ENCODE results near the gene PHF12.

The PHF12 gene

DNA sequence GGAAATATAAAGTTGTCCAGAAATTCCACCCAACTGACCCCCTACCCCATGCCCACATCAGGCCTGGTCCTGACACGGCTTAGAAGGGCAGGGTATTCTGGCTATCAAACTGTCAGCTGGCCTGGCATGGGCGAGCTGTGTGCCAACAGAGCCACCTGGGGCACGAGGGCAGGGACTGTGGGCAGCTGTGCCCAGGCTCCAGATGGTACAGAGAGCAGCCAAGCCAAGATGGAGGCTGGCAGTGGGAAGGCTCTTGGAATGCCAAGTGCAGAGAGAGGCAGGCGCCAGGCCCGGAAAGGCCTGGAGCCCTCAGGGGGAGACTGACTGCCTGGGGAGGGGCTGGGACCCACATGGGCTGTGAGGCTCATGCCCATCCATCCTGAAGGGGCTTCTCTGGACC lies 24.3 kb upstream of the PHF12 start:
- DNase-seq (ENCODE audit: low read depth in 2 of 2): no peak

DNA sequence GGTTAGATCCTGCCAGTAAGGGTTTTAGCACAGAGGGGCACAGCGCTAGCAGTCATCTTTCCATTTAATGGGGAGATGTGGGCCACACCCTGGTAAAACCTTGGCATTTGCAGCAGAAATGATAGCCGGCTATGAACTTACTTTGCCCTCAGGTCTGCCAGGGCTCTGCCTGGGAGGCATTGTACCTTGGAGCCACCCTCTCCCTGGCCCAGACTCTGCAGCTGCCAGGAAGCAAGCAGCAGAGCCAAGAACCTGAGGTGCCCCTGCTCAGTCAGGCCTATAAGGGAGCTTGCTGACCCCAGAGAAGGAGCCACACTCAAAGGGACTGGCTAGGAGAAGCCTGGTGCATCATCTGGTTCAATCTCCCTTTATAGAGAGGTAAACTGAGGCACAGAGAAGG lies 23.7 kb upstream of the PHF12 start:
- DNase-seq (ENCODE audit: low read depth in 2 of 2): no peak

DNA sequence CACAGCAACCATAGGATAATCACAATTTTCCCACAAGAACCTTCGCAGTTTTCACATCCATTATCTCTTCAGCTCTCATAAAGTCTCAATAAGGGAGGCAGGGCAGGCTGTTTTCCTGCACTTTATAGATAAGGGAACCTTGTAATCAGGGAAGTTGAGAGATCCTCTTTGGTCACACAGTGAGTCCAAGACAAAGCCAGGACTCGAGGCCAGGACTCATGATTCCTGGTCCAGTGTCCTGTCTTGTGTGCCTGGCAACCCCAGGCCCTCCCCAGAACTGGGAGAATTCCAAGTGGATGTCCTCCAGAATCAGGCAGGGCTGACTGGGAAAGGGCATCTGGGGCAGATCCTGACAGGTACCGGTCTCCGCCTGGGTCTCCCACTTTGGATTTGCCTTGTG lies 23.1 kb upstream of the PHF12 start:
- no peak for DNase-seq (ENCODE audit: low read depth in 2 of 2)

DNA sequence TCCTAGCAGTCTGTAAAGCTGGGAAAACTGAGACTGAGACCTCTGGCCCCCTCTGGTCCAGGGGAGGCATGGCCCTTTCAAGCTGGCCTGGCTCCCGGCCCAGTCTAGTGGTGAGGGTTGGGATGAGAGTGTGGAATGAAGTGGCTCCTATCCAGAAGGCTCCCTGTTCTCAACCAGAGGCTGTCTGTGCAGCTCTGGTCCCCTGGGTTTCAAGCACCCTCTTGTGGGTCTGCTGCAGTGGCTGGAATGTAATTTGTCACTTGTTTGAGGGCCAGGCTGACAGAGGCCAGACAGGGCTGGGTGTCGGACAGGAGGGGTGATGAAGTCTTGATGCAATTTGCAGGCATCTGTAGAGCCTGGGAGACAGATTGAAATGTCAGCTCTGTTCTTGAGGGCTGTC lies 22.1 kb upstream of the PHF12 start:
- no peak for DNase-seq (ENCODE audit: low read depth in 2 of 2)

DNA sequence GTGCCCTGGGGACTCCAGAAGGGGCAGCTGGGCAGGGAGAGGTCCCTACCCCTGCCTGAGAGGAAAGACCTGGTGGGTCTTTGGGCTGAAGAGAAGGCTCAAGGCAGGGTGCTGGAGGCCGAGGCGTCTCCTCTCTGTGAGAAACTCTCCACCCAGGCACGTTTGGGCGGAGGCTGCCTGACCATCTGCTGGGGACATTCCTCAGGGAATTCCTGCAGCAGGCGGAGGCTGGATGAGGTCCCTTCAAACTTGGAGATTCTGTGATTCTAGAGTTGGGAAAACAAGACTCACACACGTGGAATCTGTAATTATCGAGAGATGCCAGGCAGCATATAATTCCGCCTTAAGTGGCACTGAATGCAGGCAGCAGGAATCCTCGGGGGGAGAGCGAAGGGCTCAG lies 21.1 kb upstream of the PHF12 start:
- no peak for DNase-seq (ENCODE audit: low read depth in 2 of 2)

DNA sequence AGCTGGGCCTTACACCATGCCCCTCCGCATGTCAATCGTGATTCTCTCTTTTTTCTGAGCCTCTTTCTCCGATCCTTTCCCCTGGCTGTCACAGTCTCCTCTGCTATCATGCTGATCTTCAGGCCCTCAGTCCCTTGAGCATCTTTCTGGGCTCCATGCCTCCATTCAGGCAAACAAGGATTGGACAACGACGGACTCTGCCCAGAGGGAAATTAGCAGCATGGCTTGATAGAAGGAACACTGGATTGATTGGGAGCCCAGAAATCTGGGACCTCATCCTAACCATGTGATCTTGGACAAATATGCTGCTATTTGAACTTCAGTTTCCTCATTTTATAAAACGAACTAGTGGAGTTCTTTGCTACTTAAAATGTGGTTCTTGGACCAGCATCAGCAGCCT lies 19.6 kb upstream of the PHF12 start:
- DNase-seq (ENCODE audit: low read depth in 2 of 2): no peak

DNA sequence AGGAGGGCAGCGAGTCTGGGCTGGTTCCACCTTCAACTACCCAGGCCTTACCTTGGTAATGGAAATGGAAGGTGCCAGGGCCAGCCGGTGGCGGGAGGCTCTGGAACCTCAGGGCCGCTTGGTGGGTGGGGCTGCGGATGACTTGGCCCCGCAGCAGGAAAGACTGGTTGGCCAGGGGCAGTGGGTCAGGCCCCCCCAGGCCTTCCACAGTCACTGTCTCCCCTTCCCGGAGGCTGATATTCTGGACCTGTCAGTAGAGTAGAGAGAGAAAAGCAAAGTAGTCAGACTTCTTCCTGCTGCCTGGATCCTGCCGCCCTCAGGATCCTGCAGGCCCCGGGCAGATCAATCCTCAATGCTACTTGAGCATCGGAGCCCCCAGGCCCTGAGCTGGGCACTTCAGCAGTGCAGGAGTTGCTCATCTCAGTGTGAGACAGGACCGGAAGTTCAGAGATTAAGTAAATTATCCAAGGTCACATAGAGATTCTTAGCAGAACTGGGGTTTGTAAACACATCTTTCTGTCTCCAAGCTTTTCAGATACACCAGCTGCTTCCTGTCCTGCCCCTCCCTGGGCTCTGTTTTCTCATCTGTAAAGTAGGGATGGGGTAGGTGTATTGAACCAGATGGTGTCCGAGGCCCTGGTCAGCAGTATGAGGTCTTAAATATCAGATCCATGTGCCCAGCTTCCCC lies 18.5 kb upstream of the PHF12 start:
- DNase-seq (ENCODE audit: low read depth in 2 of 2): no peak

DNA sequence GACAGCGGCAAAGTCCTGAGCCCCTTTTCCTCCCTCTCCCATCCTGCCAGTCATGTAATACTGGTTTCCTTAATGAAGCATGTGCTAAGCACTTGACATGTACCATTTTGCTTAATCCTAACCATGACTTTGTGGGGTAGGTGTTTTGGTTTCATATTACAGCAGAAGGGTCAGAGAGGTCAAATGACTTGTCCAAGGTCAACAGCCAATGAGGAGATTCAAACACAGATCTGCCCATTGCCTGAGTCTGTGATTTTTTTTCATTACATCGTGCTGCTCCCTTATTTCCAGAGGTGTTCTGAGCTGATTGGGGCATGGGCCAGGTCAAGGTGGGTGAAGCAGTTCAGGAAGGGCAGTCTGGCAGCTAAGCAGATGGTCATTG lies 17.6 kb upstream of the PHF12 start:
- no peak for DNase-seq (ENCODE audit: low read depth in 2 of 2)

DNA sequence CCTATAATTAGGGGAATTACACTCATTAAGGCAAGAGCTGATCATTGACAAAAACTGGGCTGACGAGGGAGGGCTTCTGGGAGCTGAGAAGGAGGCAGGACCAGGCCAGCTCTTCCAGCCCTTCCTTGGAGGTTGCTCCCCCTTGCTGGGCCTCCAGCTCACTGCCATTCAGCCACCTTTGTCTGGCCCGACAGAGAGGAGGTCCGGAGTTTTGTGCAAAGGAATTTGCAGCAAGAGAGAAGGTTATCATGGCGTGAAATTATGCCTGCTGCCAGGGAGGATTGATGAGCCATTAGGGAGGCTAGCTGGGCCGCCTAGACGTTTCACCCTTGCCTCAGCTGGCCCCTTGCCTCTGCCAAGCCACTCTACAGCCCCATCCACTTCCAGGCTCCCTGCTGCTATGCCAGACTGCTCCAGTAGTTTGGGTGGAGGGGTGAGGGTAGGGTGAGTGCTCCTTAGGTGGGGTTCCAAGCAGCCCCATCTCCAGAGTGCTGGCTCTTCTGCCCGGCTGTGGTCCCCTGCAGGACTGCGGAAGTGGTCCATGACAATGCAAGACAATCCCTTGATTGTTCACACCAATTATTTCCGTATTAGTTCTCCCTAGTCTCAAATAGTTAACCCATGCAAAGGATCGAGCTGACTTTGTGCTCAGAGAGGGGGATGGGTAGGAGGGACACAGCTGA lies 17.1 kb upstream of the PHF12 start:
- no peak for DNase-seq (ENCODE audit: low read depth in 2 of 2)

DNA sequence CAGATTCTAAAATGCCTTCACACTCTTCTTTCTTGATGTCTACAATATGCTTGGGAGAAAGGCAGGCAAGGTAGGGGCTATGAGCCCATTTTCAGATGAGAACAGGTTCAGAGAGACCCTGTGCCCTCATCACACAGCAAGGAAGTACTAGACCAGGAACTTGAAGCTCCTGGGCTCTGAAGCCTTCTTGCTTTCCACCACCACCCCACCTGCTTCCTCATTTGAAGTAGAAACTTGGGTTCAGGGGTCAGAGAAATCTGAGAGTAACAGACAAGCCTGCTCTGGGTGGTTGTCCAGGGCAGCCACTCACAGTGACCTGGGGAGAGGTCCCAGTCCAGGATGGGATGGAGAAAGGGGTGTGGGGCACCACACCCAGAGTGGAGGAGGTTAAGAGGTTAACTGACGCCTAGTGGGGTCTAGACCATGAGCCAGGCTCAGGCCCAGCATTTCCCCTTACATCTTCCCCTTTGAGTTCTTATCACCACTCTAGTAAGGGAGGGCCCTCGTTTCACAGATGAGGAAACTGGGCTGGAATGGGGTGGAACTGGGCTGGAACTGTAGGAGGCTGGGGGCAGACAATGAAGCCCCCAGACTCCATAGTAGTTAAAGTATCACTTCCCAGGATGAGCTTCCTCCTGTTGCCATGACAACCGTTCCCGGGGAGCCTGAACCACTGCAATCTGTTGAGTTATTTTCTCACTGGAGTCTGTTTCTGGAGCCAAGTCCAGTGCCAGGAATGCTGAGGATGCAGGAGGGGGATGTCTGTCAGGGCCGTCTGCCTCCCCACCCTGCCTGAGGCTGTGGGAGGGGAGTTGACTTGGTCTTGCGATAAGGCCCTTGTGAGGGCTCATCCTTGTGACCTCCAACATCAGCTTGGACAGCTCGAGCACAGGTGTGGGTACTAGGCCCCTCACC lies 16.2 kb upstream of the PHF12 start:
- DNase-seq (ENCODE audit: low read depth in 2 of 2): no peak

DNA sequence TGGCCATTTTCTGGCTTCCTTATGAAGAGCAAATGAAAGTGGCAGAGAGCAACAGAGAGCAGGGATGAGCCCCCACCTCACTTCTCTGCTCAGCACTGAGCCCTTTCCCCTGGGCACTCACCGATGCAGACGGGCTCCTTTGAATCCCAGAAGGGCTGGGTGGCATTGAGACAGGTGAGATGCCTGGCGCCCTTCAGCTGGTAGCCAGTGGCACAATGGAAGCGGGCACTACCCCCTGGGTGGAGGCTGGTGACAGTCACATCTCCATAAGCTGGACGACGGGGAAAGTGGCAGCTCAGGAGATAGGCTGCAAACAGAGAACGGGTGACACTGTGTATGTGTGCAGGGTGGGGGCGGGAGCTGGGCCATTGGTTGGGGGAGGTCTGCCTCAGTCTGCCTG lies 12.5 kb upstream of the PHF12 start:
- no peak for DNase-seq (ENCODE audit: low read depth in 2 of 2)

DNA sequence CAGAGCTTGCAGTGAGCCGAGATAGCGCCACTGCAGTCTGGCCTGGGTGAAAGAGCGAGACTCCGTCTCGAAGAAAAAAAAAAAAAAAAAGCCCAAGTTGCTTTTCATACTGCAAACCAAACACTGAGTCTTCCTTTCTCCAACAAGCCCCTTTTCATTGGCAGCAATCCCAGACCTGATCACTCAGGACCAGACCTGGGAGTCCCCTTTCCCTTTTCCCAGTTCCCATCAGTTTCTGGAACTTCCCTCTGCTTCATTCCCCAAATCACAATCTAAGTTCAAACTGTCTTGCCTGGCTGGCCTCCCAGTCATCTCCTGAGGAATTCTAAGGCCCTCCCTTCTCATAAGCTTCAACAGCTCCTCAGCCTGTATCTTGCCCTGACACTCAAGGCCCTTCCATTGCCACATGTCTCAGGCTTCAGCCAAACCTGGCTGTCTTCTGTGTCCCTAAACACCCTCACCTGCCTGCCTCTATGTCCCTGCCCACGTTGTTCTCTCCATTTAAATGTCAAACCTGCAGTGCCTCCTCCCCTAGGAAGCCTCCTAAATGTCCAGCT lies 11.8 kb upstream of the PHF12 start:
- DNase-seq (ENCODE audit: low read depth in 2 of 2): no peak

DNA sequence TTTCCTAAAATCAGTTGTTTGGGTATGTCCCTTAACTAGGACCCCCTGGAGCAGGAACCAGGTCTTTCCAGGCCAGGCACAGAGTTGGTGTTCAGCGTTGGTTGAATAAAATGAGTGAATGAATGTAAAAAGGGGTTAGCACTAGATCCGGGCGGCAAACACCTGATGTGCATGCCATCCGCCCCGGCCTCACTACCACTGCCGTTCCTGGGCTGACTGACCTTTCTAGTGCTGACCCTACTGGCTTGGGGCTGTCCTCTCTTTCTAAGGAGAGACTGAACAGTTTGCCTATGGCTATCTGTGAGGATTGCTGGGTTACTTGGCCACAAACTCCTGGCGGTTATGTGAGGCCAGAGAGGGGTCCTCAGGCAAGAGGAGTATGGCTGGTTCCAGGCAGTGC lies 10.1 kb upstream of the PHF12 start:
- no peak for DNase-seq (ENCODE audit: low read depth in 2 of 2)

DNA sequence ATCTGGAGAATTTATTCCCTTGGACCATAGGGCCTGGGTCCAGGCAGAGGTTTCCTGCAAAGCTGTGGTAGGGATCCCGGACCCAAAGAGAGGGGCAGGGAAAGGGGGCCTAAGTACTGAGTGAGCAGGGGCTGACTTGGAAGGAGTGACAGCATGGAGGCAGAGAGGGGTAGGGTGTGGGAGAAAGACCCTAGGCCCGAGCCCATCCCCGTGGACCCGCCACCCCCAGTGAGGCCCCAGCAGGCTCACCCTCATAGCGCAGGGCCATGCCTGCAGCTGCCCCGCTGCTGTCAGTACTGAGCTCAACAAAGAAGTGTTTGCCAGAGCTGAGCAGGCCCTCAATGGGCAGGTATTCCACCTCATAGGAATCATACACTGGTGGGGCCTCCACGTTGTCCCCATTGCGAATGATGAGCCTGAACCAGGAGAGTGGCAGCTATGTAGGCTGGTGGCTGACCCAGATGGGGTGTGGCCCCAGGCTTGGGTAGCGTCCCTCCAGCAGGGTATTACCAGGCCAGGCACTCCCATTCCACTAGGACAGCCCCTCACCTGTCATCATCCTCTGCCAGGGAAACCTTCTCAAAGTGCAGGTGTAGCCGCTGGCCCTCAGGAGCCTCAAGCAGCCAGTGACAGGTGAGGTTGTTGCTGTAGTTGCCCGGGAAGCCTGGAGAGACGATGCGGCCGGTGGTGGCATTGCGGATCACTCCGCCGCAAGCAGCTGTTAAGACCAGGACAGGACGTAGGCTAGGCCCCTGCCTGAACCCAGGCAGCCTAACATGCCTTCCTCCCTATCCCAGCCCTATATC lies 9.1 kb upstream of the PHF12 start:
- DNase-seq (ENCODE audit: low read depth in 2 of 2): no peak

DNA sequence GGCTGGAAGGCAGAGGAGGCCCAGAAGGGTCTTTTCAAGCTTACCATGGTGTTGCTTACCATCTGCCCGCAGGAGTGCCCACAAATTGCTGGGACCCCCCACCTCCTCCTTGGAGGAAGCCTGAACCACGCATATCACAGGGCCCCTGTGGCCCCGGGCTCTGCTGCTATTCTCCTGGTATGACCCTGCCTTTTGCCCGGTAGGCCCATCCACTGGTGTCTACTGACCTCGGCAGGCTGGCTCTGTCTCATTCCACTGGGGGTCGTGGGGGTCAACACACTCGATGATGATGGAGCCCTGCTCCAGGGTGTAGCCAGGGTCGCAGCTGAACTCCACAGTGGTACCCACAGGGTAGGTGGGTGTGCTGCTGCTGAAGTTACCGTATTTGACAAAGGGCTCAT lies 8.2 kb upstream of the PHF12 start:
- no peak for DNase-seq (ENCODE audit: low read depth in 2 of 2)

DNA sequence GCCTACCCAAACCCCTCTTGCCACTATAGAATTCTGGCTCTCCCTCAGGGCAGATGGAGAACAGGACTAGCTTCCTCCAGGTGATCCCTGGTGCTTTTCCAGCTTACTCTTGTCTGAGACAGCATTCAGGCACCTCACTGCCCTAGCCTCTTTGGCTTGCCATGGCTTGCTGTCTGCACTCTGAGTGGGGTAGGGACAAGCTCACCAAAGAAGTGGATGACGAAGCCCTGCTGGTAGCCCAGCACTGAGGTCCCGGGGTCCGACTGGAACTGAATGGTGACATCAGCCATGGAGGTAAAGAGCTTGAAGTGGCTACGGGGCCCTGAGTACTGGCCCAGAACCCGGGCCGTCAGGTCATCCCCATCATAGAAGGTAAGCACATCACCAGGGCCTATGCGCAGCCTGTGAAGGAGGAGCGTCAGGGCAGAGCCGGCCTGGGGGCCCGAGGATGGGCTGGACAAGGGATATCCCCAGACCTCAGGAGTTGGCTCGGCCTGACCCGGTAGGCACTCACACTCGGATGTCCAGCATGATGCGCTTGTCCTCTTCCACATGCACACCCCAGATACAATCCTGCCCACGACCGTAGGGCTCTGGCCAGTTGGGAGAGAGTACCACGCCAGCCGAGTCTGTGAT lies 7.6 kb upstream of the PHF12 start:
- DNase-seq (ENCODE audit: low read depth in 2 of 2): no peak

DNA sequence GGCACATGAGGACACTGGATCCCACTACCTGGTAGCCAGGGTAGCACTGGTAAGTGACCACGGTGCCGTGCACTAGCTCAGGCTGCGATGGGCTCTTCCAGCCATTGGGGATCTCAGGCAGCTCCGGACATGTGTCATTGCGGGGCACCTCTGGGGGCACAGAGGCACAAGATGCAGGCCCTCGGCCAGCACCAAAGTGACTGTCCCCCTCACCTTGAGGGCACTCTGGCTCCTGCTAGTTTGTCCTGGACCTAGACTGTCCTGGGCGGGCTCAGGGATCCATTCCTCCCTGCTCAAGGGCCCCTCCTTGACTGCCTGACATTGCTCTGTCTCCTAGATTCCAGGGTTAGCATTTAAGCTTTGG lies 6.7 kb upstream of the PHF12 start:
- DNase-seq (ENCODE audit: low read depth in 2 of 2): no peak

DNA sequence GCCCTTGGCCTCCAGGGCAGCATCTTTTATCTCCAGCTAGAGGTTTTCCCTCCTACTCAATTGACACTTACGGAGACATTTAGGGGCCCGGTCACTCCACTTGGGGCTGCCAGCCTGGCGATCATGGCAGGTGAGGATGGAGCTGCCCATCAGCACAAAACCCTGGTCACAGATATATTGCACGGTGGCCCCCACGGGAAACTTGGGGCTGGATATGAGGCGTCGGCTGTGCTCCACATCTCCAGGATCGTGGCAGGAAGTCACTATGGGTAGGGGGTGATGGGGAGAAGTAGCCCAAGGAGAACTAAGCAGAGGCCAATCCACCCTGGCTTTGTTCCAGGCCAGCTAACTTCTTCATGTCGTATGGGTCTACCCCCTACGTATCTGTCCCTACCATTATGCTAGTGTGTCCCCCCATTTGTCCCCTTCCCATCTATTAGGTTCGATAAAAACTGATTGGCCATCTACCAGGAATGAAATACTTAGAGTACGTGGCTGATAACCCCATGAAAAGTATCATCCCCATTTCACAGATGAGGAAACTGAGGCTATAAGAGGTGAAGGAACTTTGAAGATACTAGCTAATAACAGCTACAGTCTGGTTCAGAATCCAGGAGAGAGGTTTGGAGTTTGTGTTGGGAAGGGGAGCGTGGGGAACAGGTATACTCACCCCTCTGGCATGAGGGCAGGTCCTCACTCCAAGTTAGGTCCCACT lies 6.1 kb upstream of the PHF12 start:
- DNase-seq (ENCODE audit: low read depth in 2 of 2): no peak

DNA sequence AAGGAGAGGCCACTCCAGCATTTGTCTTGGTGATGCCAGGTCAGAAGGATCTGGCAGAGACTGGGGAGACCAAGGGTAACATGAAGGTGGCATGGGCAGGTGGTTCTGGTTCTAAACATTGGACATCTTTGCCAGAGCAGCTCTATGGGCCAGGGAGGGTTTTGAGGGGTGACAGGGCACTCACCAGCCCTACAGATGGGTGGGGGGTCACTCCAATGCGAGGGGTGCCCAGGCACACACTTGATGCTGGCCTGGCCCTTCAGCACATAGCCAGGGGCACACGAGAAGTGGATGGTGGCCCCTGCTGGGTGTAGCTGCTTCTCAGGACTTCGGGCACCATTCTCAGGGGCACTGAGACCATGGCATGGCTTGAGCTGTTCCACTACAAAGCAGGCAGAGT lies 5.5 kb upstream of the PHF12 start:
- DNase-seq (ENCODE audit: low read depth in 2 of 2): no peak

DNA sequence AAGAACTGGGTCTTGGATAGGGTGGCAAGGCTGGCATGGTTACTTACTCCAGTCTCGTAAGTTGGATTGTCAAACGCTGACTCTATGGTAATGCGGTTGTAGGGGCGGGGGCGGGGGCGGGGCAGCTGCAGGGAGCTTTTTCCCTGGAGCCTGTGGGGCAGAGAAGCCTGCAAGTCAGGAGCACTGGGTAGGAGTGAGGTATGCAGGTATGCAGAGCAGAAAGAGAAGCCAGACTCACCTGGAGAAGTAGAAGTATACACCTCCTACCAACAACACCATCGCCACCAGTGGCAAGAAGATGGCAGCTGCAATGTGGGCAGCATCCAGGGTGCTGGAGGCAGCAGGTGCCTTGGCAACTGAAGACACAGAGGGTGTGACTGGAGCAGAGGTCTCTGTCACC lies 4.8 kb upstream of the PHF12 start:
- DNase-seq (ENCODE audit: low read depth in 2 of 2): no peak

DNA sequence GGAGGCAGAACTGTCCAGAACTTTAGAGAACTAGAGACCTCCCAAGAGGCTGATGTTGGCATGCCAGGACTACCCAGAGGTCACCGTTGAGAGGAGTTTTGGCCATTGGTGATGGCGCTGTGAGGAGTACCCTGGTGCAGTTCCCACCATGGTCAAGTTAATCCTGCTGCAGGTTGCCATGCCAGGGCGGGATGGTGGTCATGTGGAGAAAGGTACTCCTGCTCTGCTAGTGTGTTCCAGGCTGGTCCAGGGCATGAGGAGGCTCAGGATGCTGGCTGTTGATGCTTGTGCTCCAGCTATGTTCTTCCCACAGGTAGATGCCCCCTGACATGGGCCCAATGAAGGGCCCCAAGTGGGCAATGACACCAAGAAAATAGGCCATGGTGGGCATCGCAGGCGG lies 4.1 kb upstream of the PHF12 start:
- no peak for DNase-seq (ENCODE audit: low read depth in 2 of 2)

All from stimulated activated CD8-positive, alpha-beta memory T cell treated with anti-CD3 and anti-CD28 coated beads, Interleukin-15, amount 100 ng/mL, for 4 hours (primary cell).